CD14-positive monocyte (primary cell): ENCODE results near the gene CD177. TPM values are rescaled to one million over a fixed set of nuclear protein-coding genes. Genes with fewer than 3 reads are reported as not detected.

Source experiments
- DNase-seq, 3 donors: peaks; one replicate each; pipeline ENCODE4 v3.0.0-alpha.2; 2011 to 2022
- H2AFZ ChIP-seq: 2 replicates; pipeline ENCODE4 v1.6.0; 2012; ENCODE audit warnings: mild to moderate bottlenecking, low read depth, low read length, inconsistent platforms; ENCODE audit not compliant: insufficient read depth, poor library complexity, severe bottlenecking
- H3K27ac ChIP-seq, 2 donors: 1 replicate in 1 of 2; 2 replicates in 1 of 2; pipeline ENCODE4 v1.5.1; 2012 to 2013; ENCODE audit warnings: low read length in 2 of 2, control low read depth in 1 of 2, inconsistent platforms in 1 of 2, low read depth in 1 of 2, mild to moderate bottlenecking in 1 of 2
- H3K27me3 ChIP-seq, 2 donors: one replicate each; pipeline versions ENCODE4 v1.6.0 to v1.6.1; 2011 to 2013; ENCODE audit warnings: low read length in 2 of 2; ENCODE audit not compliant: control insufficient read depth in 2 of 2, insufficient read depth in 2 of 2
- H3K36me3 ChIP-seq, 2 donors: replicated peaks in 1 of 2; 1 replicate in 1 of 2; 2 replicates in 1 of 2; pipeline versions ENCODE4 v1.5.1 to v1.6.1; 2012 to 2013; ENCODE audit warnings: low read length in 2 of 2, control low read depth in 1 of 2, inconsistent platforms in 1 of 2, mild to moderate bottlenecking in 1 of 2; ENCODE audit not compliant: insufficient read depth in 2 of 2, control insufficient read depth in 1 of 2
- H3K4me1 ChIP-seq, 2 donors: 1 replicate in 1 of 2; 2 replicates in 1 of 2; pipeline versions ENCODE4 v1.5.1 to v1.6.1; 2012 to 2013; ENCODE audit warnings: low read length in 2 of 2, control low read depth in 1 of 2, inconsistent platforms in 1 of 2, mild to moderate bottlenecking in 1 of 2, moderate library complexity in 1 of 2; ENCODE audit not compliant: insufficient read depth in 2 of 2, control insufficient read depth in 1 of 2
- H3K4me2 ChIP-seq: replicated peaks from 2 replicates; pipeline ENCODE3; 2012; ENCODE audit warnings: low read length, moderate library complexity, mild to moderate bottlenecking; ENCODE audit not compliant: poor library complexity, severe bottlenecking; ENCODE audit errors: extremely low read depth
- H3K4me3 ChIP-seq, 3 experiments: fragments of 200-600 bp in 1 of 3; sonication (generic) in 1 of 3; replicated peaks in 1 of 3; 1 replicate in 2 of 3; 2 replicates in 1 of 3; pipeline ENCODE4 v1.5.1; 2011 to 2013; ENCODE audit warnings: low read length in 3 of 3, mild to moderate bottlenecking in 3 of 3, control low read depth in 2 of 3, low read depth in 2 of 3, inconsistent platforms in 1 of 3, moderate library complexity in 1 of 3
- H3K79me2 ChIP-seq: 2 replicates; pipeline ENCODE4 v1.6.0; 2012; ENCODE audit warnings: mild to moderate bottlenecking, control low read depth, inconsistent platforms, low read length, moderate library complexity; ENCODE audit not compliant: insufficient read depth
- H3K9ac ChIP-seq: 2 replicates; pipeline ENCODE4 v1.6.0; 2017; ENCODE audit warnings: low read length, mild to moderate bottlenecking; ENCODE audit not compliant: insufficient read depth, poor library complexity, severe bottlenecking
- H3K9me3 ChIP-seq, 2 donors: replicated peaks in 1 of 2; 1 replicate in 1 of 2; 2 replicates in 1 of 2; pipeline versions ENCODE4 v1.5.1 to v1.6.1; 2012 to 2013; ENCODE audit warnings: low read length in 2 of 2, control low read depth in 1 of 2; ENCODE audit not compliant: control insufficient read depth in 1 of 2, insufficient read depth in 1 of 2
- H4K20me1 ChIP-seq: 2 replicates; pipeline ENCODE4 v1.6.0; 2012; ENCODE audit warnings: mild to moderate bottlenecking, low read length, control low read depth, moderate library complexity; ENCODE audit not compliant: insufficient read depth
- H3K27ac Mint-ChIP-seq, 7 donors: one replicate each; pipeline ENCODE4 v1.8.0; 2020; ENCODE audit warnings: mild to moderate bottlenecking in 7 of 7, mixed read lengths in 7 of 7, moderate library complexity in 6 of 7, inconsistent platforms in 2 of 7
- H3K27me3 Mint-ChIP-seq, 3 donors: one replicate each; pipeline ENCODE4 v1.8.0; 2021 to 2022; ENCODE audit warnings: low read depth in 3 of 3, mild to moderate bottlenecking in 3 of 3, mixed read lengths in 3 of 3, moderate library complexity in 3 of 3, inconsistent platforms in 1 of 3
- H3K36me3 Mint-ChIP-seq, 2 donors: one replicate each; pipeline ENCODE4 v1.8.0; 2020; ENCODE audit warnings: mixed read lengths in 2 of 2, inconsistent platforms in 1 of 2, mild to moderate bottlenecking in 1 of 2
- H3K4me1 Mint-ChIP-seq: one replicate; pipeline ENCODE4 v1.8.0; 2020; ENCODE audit warnings: mild to moderate bottlenecking, mixed read lengths
- H3K4me3 Mint-ChIP-seq, 2 donors: one replicate each; pipeline ENCODE4 v1.8.0; 2020; ENCODE audit warnings: mild to moderate bottlenecking in 2 of 2, mixed read lengths in 2 of 2, moderate library complexity in 1 of 2
- H3K9me3 Mint-ChIP-seq, 7 donors: one replicate each; pipeline ENCODE4 v1.8.0; 2020 to 2022; ENCODE audit warnings: mixed read lengths in 7 of 7, mild to moderate bottlenecking in 6 of 7, moderate library complexity in 6 of 7, inconsistent platforms in 2 of 7
- CTCF ChIP-seq: fragments of 200-600 bp; IDR thresholded peaks from one replicate; pipeline ENCODE4 v1.8.0; 2022; ENCODE audit warnings: antibody characterized with exemption, mild to moderate bottlenecking
- WGBS: methylation state at CpG from one replicate; pipeline ENCODE4 v1.1.5; 2013; ENCODE audit warnings: missing lambda C conversion rate; ENCODE audit not compliant: insufficient coverage; 5-methylcytosine and 5-hydroxymethylcytosine counted together
- intact Hi-C, 2 donors: fragments of 100-400 bp; cut with micrococcal nuclease; formaldehyde crosslinking; loops; one replicate each; pipeline versions ENCODE4 v1.15.0 to v1.15.1; 2023
- polyA plus RNA-seq, 3 donors: library from polyadenylated mRNA; depleted of rRNA in 1 of 3; unstranded in 2 of 3; stranded (reverse) in 1 of 3; fragments of 300-500 nt in 2 of 3; fragments of >200 nt in 1 of 3; fragmentation: Illumina TruSeq in 2 of 3; gene quantifications; 1 replicate in 2 of 3; 2 replicates in 1 of 3; pipeline ENCODE4 v1.2.3, GENCODE V29; 2012 to 2021

CD177 gene
- polyA plus RNA-seq, 3 donors, result not detected

- no peak for DNase-seq
- peaks cover 5 to 23% of the 10 kb centered on the region in 2 donors for H3K9me3 ChIP-seq
- H3K4me1 Mint-ChIP-seq, result peaks cover 21% of the 10 kb centered on the region
- H3K4me3 Mint-ChIP-seq, result no peak overlapping the region
- H3K4me1 ChIP-seq, result peaks cover 22 to 26% of the 10 kb centered on the region in 2 donors
- H3K27ac Mint-ChIP-seq, result no peak overlapping the region
- no peaks in the 10 kb centered on the region for H3K36me3 Mint-ChIP-seq
- WGBS, result 96% methylated on average over 6 of the region's 6 CpGs
- no peak overlapping the region for H3K27ac ChIP-seq
- peaks cover 15 to 34% (median 23%) of the 10 kb centered on the region in 7 donors for H3K9me3 Mint-ChIP-seq
- H3K36me3 ChIP-seq, result no peaks in the 10 kb centered on the region
- H3K27me3 Mint-ChIP-seq, result peaks cover 1 to 2% (median 2%) of the 10 kb centered on the region in 3 donors
- no peak overlapping the region for H2AFZ ChIP-seq
- intact Hi-C loops, result no loop called here
- no peak overlapping the region for H3K4me2 ChIP-seq
- no peak for TF ChIP-seq CTCF
- H3K9ac ChIP-seq, result no peak overlapping the region
- no peaks in the 10 kb centered on the region for H3K27me3 ChIP-seq
- H3K79me2 ChIP-seq, result no peaks in the 10 kb centered on the region
- no peak overlapping the region for H3K4me3 ChIP-seq
- no peaks in the 10 kb centered on the region for H4K20me1 ChIP-seq
Measured at GRCh38 chr19:43412441-43412840, 59.0 kb downstream of the CD177 start.

Other genes with a start within 250 kb of the CD177 start
- not detected for gene PSG5, start 167.2 kb upstream of the CD177 start, polyA plus RNA-seq
- gene PSG4, start 148.0 kb upstream of the CD177 start, polyA plus RNA-seq, result not detected
- not detected for gene PSG9, start 84.2 kb upstream of the CD177 start, polyA plus RNA-seq
- under 1 TPM in 1 of 3 donors, not detected in 2; 0.16 TPM for gene TEX101, start 61.2 kb downstream of the CD177 start, polyA plus RNA-seq
- 10 to 100 TPM in 1 of 3 donors, under 1 TPM in 2; 0.24 to 22.9 (median 0.48) TPM for gene LYPD3, start 111.9 kb downstream of the CD177 start, polyA plus RNA-seq
- 1 to 10 TPM; 1.4 to 3.4 (median 1.7) TPM for gene PHLDB3, start 151.1 kb downstream of the CD177 start, polyA plus RNA-seq
- gene ETHE1, start 173.5 kb downstream of the CD177 start, polyA plus RNA-seq, result 100 to 1,000 TPM in 2 of 3 donors, 10 to 100 TPM in 1; 71.2 to 135 (median 111) TPM
- gene ZNF575, start 179.5 kb downstream of the CD177 start, polyA plus RNA-seq, result under 1 TPM; 0.25 to 0.79 (median 0.29) TPM
- 10 to 100 TPM; 13.1 to 23.0 (median 19.3) TPM for gene XRCC1, start 221.8 kb downstream of the CD177 start, polyA plus RNA-seq
- gene PINLYP, start 222.1 kb downstream of the CD177 start, polyA plus RNA-seq, result 1 to 10 TPM in 1 of 3 donors, under 1 TPM in 2; 0.83 to 1.3 (median 0.93) TPM
- gene IRGQ, start 242.4 kb downstream of the CD177 start, polyA plus RNA-seq, result 10 to 100 TPM in 1 of 3 donors, 1 to 10 TPM in 2; 1.8 to 49.6 (median 2.9) TPM
- 1 to 10 TPM; 3.6 to 8.4 (median 7.2) TPM for gene ZNF576, start 242.9 kb downstream of the CD177 start, polyA plus RNA-seq